ENCODE results near the gene CACUL1. TPM values are rescaled to one million over a fixed set of nuclear protein-coding genes. Genes with fewer than 3 reads are reported as not detected.

CACUL1 gene
- polyA plus RNA-seq, 1 experiment, result 7.3 TPM

- POLR2A ChIA-PET, result no interaction called here
- no peaks in the 10 kb centered on the region for H3K27me3 ChIP-seq (ENCODE audit: control insufficient read depth, insufficient read depth, low read length)
- H3K36me3 ChIP-seq (ENCODE audit: control insufficient read depth, insufficient read depth, low read length), result no peaks in the 10 kb centered on the region
- no peak for DNase-seq (ENCODE audit: low read depth)
- no peak overlapping the region for H3K4me3 ChIP-seq (ENCODE audit: low read depth, low read length)
- TF ChIP-seq, protein P1, sequence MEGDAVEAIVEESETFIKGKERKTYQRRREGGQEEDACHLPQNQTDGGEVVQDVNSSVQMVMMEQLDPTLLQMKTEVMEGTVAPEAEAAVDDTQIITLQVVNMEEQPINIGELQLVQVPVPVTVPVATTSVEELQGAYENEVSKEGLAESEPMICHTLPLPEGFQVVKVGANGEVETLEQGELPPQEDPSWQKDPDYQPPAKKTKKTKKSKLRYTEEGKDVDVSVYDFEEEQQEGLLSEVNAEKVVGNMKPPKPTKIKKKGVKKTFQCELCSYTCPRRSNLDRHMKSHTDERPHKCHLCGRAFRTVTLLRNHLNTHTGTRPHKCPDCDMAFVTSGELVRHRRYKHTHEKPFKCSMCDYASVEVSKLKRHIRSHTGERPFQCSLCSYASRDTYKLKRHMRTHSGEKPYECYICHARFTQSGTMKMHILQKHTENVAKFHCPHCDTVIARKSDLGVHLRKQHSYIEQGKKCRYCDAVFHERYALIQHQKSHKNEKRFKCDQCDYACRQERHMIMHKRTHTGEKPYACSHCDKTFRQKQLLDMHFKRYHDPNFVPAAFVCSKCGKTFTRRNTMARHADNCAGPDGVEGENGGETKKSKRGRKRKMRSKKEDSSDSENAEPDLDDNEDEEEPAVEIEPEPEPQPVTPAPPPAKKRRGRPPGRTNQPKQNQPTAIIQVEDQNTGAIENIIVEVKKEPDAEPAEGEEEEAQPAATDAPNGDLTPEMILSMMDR (IDR thresholded peaks at IDR 0.05; ENCODE audit: insufficient read depth, low read depth, low read length), result no peak
- CTCF ChIA-PET, result interaction anchor here (1.4 kb wide), 1 partner anchor 8 kb away, joined by 4 read pairs; no protein-coding TSS in a partner anchor
Observed at GRCh38 chr10:118776960-118777359, 22.2 kb upstream of the CACUL1 start.

DNA sequence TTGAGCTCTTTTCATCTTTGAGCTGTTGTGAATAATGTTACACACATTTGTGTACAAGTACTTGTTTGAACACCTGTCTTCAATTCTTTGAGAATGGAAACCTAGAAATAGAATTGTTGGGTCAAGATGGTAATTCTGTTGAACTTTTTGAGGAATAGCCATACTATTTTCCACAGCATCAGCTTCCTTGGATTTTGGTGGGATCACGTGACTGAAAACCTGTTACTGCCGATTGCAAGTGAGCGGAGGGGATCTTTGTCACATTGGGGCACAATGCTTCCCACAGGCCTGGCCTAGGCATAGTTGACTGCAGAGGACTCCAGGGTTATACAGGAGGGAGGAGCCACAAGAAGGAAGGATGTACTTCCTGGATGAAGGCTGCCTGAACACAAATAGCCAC lies 21.3 kb upstream of the CACUL1 start:
- no peaks in the 10 kb centered on the region for H3K36me3 ChIP-seq (ENCODE audit: control insufficient read depth, insufficient read depth, low read length)
- CTCF ChIA-PET, result no interaction called here
- POLR2A ChIA-PET, result no interaction called here
- no peak overlapping the region for H3K4me3 ChIP-seq (ENCODE audit: low read depth, low read length)
- no peaks in the 10 kb centered on the region for H3K27me3 ChIP-seq (ENCODE audit: control insufficient read depth, insufficient read depth, low read length)
- DNase-seq (ENCODE audit: low read depth), result no peak
- TF ChIP-seq, protein P1 (IDR thresholded peaks at IDR 0.05; ENCODE audit: insufficient read depth, low read depth, low read length), result no peak

- no peak for DNase-seq (ENCODE audit: low read depth)
- ChIA-PET CTCF (no interaction called here), POLR2A (no interaction called here)
- TF ChIP-seq, protein P1 (IDR thresholded peaks at IDR 0.05; ENCODE audit: insufficient read depth, low read depth, low read length), result no peak
- no peaks in the 10 kb centered on the region for H3K36me3 ChIP-seq (ENCODE audit: control insufficient read depth, insufficient read depth, low read length)
- H3K4me3 ChIP-seq (ENCODE audit: low read depth, low read length), result no peak overlapping the region
- no peaks in the 10 kb centered on the region for H3K27me3 ChIP-seq (ENCODE audit: control insufficient read depth, insufficient read depth, low read length)
Observed at GRCh38 chr10:118775478-118775877, 20.7 kb upstream of the CACUL1 start.

DNA sequence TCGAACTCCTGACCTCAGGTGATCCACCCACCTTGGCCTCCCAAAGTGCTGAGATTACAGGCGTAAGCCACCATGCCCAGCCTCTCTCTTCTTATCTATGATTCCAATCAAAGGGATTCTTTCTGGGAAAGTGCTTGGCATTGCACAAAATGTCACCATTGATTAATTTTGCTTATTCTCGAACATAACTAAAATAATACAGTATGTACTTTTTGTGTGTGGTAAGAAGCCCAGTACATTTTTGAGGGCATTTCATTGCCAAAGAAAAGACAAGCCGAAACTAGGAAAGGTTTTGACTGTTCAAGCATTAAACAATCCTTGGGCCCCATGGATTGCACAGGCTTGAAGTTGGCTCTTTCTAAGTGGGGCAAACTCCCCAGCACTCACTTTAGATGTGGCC lies 18.3 kb upstream of the CACUL1 start:
- H3K4me3 ChIP-seq (ENCODE audit: low read depth, low read length), result no peak overlapping the region
- DNase-seq (ENCODE audit: low read depth), result no peak
- H3K27me3 ChIP-seq (ENCODE audit: control insufficient read depth, insufficient read depth, low read length), result no peaks in the 10 kb centered on the region
- CTCF ChIA-PET, result no interaction called here
- TF ChIP-seq, protein P1 (IDR thresholded peaks at IDR 0.05; ENCODE audit: insufficient read depth, low read depth, low read length), result no peak
- POLR2A ChIA-PET, result no interaction called here
- no peaks in the 10 kb centered on the region for H3K36me3 ChIP-seq (ENCODE audit: control insufficient read depth, insufficient read depth, low read length)

DNA sequence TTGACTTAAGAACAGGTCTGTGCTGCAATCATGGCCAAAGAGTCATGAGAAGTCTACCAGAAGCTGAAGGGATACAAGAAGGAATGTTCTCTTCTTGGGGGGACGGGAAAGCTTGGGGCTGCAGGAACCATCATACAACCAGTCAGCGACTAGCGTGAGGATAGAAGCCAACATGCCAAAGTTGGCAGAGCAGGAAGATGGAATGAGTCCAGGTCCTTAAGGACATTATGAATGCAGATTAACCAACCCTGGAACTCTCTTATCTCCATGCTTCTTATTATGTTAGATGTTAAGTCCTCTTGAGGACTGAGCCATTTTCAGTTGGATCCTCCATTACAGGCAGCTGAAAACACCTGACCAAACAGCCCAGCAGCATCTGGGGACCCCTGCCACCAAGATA lies 17.2 kb upstream of the CACUL1 start:
- no peak for DNase-seq (ENCODE audit: low read depth)
- Histone ChIP-seq H3K4me3 (ENCODE audit: low read depth, low read length) (no peak overlapping the region), H3K27me3 (ENCODE audit: control insufficient read depth, insufficient read depth, low read length) (no peaks in the 10 kb centered on the region), H3K36me3 (ENCODE audit: control insufficient read depth, insufficient read depth, low read length) (no peaks in the 10 kb centered on the region)
- ChIA-PET POLR2A (no interaction called here), CTCF (no interaction called here)
- TF ChIP-seq, protein P1 (IDR thresholded peaks at IDR 0.05; ENCODE audit: insufficient read depth, low read depth, low read length), result no peak
